DND-41 (cell line): ENCODE data around the gene RAB11FIP5.

Source experiments
- CTCF ChIP-seq: IDR thresholded peaks from 2 replicates; pipeline ENCODE4 v1.5.1; 2012; ENCODE audit warnings: borderline replicate concordance, low read length, moderate library complexity, mild to moderate bottlenecking; ENCODE audit not compliant: poor library complexity, severe bottlenecking; ENCODE audit errors: extremely low read depth
- EZH2 ChIP-seq: IDR thresholded peaks from 3 replicates; pipeline ENCODE4 v1.6.1; 2012; ENCODE audit warnings: borderline replicate concordance, low read depth, mild to moderate bottlenecking, moderate library complexity, low read length, inconsistent platforms; ENCODE audit not compliant: severe bottlenecking

GRCh38 chr2:73043276-73043675 is 69.5 kb downstream of the RAB11FIP5 start:
- TF ChIP-seq CTCF (no peak), EZH2 (no peak)
